A673 (cell line): ENCODE results near the gene CLEC4D.

Experiments
- EZH2 ChIP-seq: fragments of 200-600 bp; sonication (generic); IDR thresholded peaks from 2 replicates; pipeline ENCODE4 v1.6.1; 2017; ENCODE audit warnings: borderline replicate concordance, low read depth, mild to moderate bottlenecking, mixed read lengths, antibody characterized with exemption, low read length; ENCODE audit not compliant: poor library complexity, severe bottlenecking
- TF ChIP-seq, protein P1 (sequence below): fragments of 300-800, 200-600 bp; sonication (generic); conservative IDR thresholded peaks from 2 replicates; pipeline ENCODE4 v1.5.1; 2017; ENCODE audit warnings: low read depth, mild to moderate bottlenecking, antibody characterized with exemption, low read length, moderate library complexity, mixed read lengths

DNA sequence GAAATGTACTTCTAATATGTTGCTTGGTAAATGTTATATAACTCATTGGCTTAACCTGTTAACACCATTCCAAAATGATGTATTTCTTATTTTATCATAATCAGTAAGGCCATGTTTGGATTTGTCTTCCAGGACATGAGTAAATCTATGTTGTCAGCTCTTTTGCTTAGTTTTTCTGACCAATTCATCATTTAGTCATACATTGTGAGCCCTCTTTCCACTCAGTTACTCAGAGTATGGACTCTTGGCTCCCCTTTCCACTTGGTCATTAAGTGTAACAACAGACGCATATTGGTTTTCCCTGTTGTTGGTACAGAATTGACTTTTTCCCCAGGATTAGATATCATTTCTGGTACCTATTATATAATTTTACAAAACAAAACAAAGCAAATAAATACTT, 9.0 kb upstream of the CLEC4D start:
- TF ChIP-seq, protein P1, sequence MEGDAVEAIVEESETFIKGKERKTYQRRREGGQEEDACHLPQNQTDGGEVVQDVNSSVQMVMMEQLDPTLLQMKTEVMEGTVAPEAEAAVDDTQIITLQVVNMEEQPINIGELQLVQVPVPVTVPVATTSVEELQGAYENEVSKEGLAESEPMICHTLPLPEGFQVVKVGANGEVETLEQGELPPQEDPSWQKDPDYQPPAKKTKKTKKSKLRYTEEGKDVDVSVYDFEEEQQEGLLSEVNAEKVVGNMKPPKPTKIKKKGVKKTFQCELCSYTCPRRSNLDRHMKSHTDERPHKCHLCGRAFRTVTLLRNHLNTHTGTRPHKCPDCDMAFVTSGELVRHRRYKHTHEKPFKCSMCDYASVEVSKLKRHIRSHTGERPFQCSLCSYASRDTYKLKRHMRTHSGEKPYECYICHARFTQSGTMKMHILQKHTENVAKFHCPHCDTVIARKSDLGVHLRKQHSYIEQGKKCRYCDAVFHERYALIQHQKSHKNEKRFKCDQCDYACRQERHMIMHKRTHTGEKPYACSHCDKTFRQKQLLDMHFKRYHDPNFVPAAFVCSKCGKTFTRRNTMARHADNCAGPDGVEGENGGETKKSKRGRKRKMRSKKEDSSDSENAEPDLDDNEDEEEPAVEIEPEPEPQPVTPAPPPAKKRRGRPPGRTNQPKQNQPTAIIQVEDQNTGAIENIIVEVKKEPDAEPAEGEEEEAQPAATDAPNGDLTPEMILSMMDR, result no peak
- TF ChIP-seq EZH2, result no peak
